ENCODE measurements around the gene DDR1. TPM values are rescaled to one million over a fixed set of nuclear protein-coding genes. Genes with fewer than 3 reads are reported as not detected.

The DDR1 gene
- total RNA-seq, 6 experiments from 2014 or later, result 3.2 to 9.9 (median 5.0) TPM

- TF ChIP-seq, protein P1, sequence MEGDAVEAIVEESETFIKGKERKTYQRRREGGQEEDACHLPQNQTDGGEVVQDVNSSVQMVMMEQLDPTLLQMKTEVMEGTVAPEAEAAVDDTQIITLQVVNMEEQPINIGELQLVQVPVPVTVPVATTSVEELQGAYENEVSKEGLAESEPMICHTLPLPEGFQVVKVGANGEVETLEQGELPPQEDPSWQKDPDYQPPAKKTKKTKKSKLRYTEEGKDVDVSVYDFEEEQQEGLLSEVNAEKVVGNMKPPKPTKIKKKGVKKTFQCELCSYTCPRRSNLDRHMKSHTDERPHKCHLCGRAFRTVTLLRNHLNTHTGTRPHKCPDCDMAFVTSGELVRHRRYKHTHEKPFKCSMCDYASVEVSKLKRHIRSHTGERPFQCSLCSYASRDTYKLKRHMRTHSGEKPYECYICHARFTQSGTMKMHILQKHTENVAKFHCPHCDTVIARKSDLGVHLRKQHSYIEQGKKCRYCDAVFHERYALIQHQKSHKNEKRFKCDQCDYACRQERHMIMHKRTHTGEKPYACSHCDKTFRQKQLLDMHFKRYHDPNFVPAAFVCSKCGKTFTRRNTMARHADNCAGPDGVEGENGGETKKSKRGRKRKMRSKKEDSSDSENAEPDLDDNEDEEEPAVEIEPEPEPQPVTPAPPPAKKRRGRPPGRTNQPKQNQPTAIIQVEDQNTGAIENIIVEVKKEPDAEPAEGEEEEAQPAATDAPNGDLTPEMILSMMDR (IDR thresholded peaks at IDR 0.05), result no peak
- TF ChIP-seq POLR2A (IDR thresholded peaks at IDR 0.05), result no peak
- H3K27ac ChIP-seq, result peak overlapping the region; percentile 87 to 96 (median 94)
- 10% methylated on average over 9 of the region's 31 CpGs for WGBS (ENCODE audit: insufficient coverage, low coverage, low lambda C conversion rate, missing lambda C conversion rate)
- H3K27me3 ChIP-seq, result no peaks in the 10 kb centered on the region
- H3K36me3 ChIP-seq, result peaks cover 0 to 34% (median 11%) of the 10 kb centered on the region in 4 donors
- peak in 2 of 3 donors; percentile 93 to 94 for DNase-seq
- peaks cover 0 to 28% (median 12%) of the 10 kb centered on the region in 4 donors for H3K4me1 ChIP-seq
- H3K4me3 ChIP-seq, result peak overlapping the region; percentile 63 to 91 (median 78)
- ATAC-seq, result peak; percentile 66 to 81 (median 79)
- no peaks in the 10 kb centered on the region for H3K9me3 ChIP-seq
- intact Hi-C loops (cut with DNase I), result no loop called here
Observed at GRCh38 chr6:30913721-30914075, 29.4 kb downstream of the DDR1 start.

- peak; percentile 93 to 96 (median 95) for DNase-seq
Observed at GRCh38 chr6:30914076-30914853, 29.9 kb downstream of the DDR1 start, which contains the start of gene VARS2. TSS of gene VARS2 (plus strand) at chr6:30914238. CDS start at chr6:30914837, 599 bp downstream.

GRCh38 chr6:30914854-30915590 is 30.7 kb downstream of the DDR1 start:
- peak overlapping the region; percentile 87 to 96 (median 94) for H3K27ac ChIP-seq
- H3K4me3 ChIP-seq, result peak overlapping the region; percentile 63 to 91 (median 78)
- TF ChIP-seq, protein P1 (IDR thresholded peaks at IDR 0.05), result no peak
- no peak for TF ChIP-seq POLR2A (IDR thresholded peaks at IDR 0.05)
- peak in 1 of 3 donors; percentile 54 for DNase-seq
- no peaks in the 10 kb centered on the region for H3K9me3 ChIP-seq
- intact Hi-C loops (cut with DNase I), result no loop called here
- H3K4me1 ChIP-seq, result peaks cover 0 to 21% (median 9%) of the 10 kb centered on the region in 4 donors
- WGBS (ENCODE audit: insufficient coverage, low coverage, low lambda C conversion rate, missing lambda C conversion rate), result 16% methylated on average over 16 of the region's 17 CpGs
- no peaks in the 10 kb centered on the region for H3K27me3 ChIP-seq
- peak in 1 of 4 donors; percentile 1 for ATAC-seq
- peaks cover 0 to 33% (median 12%) of the 10 kb centered on the region in 4 donors for H3K36me3 ChIP-seq

More at GRCh38 chr6:30914076-30914853, 29.9 kb downstream of the DDR1 start, which contains the start of gene VARS2:
- Histone ChIP-seq H3K27me3 (no peaks in the 10 kb centered on the region), H3K36me3 (peaks cover 0 to 36% (median 11%) of the 10 kb centered on the region in 4 donors), H3K9me3 (no peaks in the 10 kb centered on the region), H3K4me3 (peak within 1 kb of the TSS; percentile 63 to 91 (median 78)), H3K27ac (peak within 1 kb of the TSS; percentile 87 to 96 (median 94)), H3K4me1 (peaks cover 0 to 23% (median 9%) of the 10 kb centered on the region in 4 donors)
- peak; percentile 96 for TF ChIP-seq POLR2A (IDR thresholded peaks at IDR 0.05)
- TF ChIP-seq, protein P1 (IDR thresholded peaks at IDR 0.05), result peak; percentile 27 to 57 (median 38)
- WGBS (ENCODE audit: insufficient coverage, low coverage, low lambda C conversion rate, missing lambda C conversion rate), result 0% methylated on average over 7 of the region's 52 CpGs
- intact Hi-C loops (cut with DNase I), result no loop called here
- ATAC-seq, result peak; percentile 90 to 93 (median 91)

DNA sequence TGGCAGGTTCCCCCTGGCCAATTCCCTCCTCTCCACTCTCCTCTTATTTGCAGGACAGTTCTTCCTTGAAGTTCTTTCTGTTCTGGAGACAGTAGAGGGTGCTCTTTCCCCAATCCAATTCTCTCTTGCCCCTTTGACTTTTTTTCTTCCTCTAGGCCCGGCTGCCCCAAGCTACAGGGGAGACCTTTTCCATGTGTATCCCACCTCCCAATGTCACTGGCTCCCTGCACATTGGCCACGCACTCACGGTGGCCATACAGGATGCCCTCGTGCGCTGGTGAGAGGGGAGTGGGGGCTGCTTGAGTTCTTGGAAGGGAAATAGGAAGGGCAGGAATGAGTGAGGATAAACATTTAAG is 31.2 kb downstream of the DDR1 start:
- DNase-seq (peak in 1 of 3 donors; percentile 50), ATAC-seq (peak in 1 of 4 donors; percentile 38)
- intact Hi-C loops (cut with DNase I), result no loop called here
- H3K27ac ChIP-seq, result peak overlapping the region in 2 of 3 donors; percentile 87 to 96
- WGBS (ENCODE audit: insufficient coverage, low coverage, low lambda C conversion rate, missing lambda C conversion rate), result 12% methylated on average over 5 of the region's 5 CpGs
- TF ChIP-seq, protein P1 (IDR thresholded peaks at IDR 0.05), result peak; percentile 38 to 67 (median 60)
- no peak for TF ChIP-seq POLR2A (IDR thresholded peaks at IDR 0.05)
- H3K4me1 ChIP-seq, result peaks cover 0 to 21% (median 9%) of the 10 kb centered on the region in 4 donors
- no peaks in the 10 kb centered on the region for H3K27me3 ChIP-seq
- H3K9me3 ChIP-seq, result no peaks in the 10 kb centered on the region
- H3K4me3 ChIP-seq, result peak overlapping the region in 1 of 3 donors; percentile 91
- H3K36me3 ChIP-seq, result peaks cover 0 to 33% (median 13%) of the 10 kb centered on the region in 4 donors
